Bone marrow (tissue), 2 donors: ENCODE data around the gene COL18A1.

ENCODE experiments used
- DNase-seq, 2 donors: peaks; one replicate each; lab custom pipeline; 2025; lab: John Stamatoyannopoulos, UW

The COL18A1 gene

DNA sequence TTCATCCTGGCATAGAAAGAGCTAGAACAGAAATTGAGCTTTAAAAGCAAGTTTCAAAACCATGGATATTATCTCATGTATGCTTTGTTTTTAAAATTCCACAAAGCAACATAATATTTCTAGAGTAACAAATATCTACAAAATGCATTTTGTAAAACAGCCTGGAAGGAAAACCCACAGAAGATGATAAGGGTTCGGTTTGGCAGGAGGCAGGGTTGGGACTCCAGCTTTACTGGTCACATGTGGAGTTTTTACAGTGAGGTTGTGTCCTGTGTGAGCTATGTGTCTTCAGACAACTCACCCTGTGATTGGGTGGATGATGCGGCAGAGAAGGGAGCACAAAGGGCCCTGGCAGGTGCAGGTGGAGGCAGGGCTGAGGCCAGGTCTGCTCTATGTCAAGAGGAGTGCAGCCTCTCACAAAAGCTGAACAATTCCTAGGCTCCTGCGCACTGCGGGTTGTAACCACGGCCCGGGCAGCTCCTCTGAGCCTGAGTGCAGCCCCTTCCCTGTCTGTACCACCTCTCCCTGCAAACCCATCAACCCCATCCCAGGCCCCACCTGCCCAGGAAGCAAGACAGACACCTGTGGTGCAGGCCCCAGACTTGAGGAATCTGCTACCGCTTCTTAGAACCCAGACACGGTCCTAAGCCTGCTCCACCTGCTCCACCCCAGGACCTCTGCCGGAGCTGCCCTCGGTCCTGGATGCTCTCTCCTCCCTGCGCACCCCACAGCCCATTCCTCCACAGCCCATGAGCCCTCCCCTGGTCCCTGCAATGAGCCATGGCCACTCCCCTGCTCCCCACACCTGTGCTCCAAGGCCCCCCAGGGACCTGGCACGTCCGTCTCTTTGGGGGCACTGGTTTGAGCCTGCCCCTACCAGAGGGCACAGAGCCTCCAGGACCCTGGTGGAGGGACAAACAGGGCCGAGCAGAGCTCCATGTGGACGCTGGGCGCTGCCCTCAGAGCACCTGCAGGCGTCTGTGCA is 2.8 kb upstream of the COL18A1 start:
- no peak for DNase-seq

DNA sequence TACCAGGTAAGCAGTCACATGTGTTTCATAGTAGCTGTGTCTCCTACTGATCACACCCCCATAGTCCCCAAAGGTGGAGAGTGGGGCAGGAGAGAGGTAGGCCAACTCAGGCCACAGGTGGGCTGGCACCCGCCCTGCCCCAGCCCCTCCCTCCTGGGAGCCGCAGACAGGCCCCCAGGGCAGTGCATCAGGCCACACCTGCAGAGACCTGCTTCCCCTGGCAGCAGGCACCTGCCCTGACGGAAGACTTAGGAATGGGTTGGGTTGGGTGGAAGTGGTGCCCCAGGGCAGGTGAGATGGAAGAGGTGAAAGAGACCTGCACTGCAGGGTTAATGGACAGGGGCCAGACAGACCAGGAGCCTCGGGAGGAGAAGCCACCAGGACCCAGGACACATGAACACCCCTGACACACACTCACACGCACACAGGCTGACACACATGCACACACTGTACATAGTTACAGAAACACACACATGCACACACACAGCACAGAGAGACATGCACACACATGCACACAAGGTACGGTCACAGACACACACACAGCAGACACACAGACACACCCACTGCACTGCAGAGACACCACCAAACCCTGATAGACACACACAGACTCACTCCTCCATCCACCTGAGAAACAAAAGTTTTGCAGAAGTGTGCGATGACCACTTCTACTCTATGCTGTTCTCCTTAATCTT is 1.7 kb upstream of the COL18A1 start:
- no peak for DNase-seq

- no peak for DNase-seq
Observed at GRCh38 chr21:45403825-45404729, 888 bp upstream of the COL18A1 start.

DNA sequence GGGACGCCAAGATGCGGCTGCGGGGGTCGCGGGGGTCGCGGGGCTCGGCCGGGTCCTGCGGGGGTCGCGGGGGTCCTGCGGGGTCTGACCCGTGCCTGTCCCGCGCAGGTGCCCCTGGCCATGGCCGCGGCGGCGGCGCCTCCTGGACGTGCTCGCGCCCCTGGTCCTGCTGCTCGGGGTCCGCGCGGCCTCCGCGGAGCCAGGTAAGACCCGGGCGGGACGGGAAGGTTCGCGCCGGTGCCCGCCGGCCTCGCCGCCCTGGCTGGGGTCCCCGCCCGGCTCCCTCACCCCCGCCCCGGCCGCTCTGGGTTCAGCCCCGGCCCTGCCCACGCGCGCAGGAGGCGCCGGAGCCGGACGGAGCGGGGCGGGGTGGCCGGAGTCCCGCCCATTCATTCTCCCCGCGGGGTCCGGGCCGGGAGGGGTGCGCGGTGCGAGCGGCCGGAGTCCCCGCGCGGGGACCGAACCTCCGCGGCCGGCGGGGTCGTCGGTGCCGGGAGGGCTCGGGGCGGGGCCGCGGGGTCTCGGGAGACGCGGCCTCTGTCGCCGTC is 380 bp downstream of the COL18A1 start:
- no peak for DNase-seq

GRCh38 chr21:45405819-45406762 is 1.1 kb downstream of the COL18A1 start:
- no peak for DNase-seq

DNA sequence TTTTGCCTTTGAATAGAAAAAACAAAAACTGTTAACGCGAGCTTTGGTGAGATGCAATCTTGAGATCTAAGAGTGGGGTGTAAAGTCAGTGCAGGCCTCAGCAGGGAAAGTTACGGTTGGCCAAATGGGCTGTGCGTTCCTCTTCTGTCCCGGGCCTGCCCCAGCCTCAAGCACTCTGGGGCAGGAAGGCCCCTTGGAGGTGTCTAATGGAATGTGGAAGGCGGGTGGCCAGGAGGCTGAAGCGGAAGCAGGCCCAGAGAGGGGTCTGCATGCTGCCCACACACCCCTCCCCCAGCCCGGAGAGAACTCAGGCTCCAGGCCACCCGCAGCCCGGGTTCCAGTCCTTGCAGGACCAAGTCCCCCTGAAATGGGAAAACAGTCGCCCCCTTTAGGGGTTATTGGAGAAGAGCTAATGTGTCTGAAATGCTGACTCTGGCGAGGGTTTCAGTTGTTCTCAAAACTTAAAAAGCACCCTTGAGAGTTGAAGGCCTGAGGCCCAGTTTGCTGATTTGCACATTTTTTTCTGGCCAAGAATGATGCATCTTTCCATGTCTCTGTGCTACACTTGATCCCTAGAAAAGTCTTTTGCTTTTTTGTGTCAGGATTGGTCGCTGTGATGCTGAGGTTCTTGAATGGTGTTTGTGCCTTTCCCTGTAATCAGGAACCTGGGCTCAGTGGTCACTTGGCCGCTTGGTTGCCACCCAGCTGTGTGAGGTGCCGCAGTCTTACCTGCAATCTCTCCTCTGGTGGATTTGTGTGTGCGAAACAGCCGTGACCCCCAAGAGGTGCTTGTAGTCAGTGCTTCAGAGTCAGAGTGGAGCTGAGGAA is 2.0 kb downstream of the COL18A1 start:
- no peak for DNase-seq

DNA sequence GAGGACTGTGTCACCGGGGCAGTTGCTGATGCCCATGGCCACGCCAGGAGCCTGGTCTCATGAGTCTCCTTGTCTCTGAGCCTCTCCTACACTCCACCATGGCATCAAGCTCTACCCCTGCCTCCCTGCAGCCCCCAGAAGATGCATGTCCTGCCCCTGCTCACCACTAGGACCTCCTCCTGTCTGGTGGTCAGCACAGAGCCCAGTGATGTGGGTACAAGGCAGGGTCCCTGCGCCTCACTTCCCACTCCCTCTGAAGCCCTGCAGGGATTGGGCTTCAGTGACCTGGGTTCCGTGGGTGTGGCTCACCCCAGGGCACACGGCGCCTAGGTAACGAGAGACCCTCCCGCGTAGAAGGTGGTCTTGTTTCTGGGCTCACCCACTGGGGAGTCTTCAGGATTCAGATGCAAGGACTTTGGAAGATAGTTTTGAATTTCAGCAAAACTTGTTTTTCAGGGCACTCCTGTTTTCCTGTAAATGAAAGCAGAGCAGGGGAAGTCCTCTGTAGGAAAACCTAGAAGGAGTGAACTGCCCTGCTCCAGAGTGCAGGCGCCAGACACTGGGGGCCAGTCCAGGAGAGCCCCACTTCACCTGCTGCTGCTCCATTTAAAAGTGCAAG is 2.8 kb downstream of the COL18A1 start:
- DNase-seq, result no peak

- DNase-seq, result no peak
Observed at GRCh38 chr21:45408271-45408791, 3.4 kb downstream of the COL18A1 start.

DNA sequence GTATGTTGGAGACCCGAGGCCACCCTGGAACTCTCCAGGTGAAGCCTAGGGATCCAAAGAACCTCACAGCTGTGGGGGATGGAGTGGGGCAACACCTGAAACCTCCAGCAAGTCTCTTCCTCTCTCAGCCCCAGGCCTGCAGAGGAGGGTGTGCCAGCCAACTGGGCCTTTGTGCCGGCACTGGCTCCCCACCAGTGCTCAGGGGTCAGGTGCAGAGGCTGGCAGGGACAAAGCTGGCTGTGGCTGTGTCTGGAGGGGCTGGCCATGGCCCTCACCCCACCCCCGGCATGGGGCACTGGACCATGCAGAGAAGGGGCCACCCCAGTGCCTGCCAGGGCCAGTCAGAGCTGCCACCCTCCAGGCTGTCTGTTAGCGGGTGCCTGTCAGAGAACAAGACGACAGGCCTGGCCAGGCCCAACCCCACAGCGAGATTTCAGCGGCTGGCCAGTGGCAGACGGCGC is 3.9 kb downstream of the COL18A1 start:
- no peak for DNase-seq

- DNase-seq, result no peak
Observed at GRCh38 chr21:45409466-45410150, 4.6 kb downstream of the COL18A1 start.

GRCh38 chr21:45410151-45410864 is 5.3 kb downstream of the COL18A1 start:
- DNase-seq, result no peak

GRCh38 chr21:45410865-45411809 is 6.2 kb downstream of the COL18A1 start:
- DNase-seq, result no peak

DNA sequence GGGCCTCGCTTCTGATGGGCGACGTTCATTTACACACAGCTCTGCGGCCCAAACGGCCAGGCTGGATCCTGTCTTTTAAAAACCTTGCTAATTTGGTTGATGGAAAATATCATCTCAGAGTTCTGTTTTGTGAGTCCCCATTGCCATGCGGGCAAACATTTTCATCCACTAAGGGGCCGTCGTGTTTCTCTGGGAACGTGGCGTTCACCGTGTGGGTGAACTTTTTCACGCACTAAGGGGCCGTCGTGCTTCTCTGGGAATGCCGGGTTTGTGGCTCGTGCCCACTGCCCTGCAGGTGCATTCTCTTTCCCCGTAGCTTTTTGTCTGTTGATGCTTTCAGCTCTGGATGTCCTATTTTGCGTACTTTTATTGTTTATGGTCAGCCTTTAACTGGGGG is 6.8 kb downstream of the COL18A1 start:
- DNase-seq, result no peak

GRCh38 chr21:45412491-45412890 is 7.5 kb downstream of the COL18A1 start:
- DNase-seq, result no peak

DNA sequence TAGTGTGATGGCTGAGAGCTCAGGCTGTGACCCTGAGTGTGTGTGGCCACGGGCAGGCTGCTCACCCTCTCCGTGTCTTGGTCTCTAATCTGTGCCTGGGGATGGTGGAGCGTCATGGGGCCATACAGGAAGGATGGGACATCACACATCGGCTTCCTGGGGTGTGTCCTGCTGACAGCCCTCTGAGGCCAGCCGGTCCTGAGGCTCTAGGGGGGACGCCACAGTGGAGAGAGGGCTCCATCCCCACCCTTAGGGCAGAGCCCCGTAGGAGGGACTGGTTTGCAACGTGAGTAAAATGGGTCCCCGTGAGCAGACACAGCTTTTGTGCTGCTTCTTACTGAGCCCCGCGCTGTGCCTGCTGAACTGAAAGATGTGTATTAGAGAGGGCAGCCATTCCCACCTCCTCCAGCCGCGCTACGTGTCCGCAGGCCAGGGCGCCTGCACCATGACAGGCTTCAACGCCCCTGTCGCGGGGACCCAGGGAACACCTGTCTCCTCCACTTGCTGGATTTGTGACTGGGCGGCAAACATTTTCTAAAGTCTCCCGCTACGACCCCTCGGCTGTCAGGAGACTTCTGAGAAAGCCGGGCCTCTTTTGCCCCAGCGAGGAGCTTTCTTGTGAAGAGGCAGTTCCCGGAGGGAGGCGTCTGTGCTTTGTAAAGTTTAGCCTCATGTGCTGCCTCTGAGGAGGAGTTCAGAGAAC is 8.1 kb downstream of the COL18A1 start:
- DNase-seq, result no peak

DNA sequence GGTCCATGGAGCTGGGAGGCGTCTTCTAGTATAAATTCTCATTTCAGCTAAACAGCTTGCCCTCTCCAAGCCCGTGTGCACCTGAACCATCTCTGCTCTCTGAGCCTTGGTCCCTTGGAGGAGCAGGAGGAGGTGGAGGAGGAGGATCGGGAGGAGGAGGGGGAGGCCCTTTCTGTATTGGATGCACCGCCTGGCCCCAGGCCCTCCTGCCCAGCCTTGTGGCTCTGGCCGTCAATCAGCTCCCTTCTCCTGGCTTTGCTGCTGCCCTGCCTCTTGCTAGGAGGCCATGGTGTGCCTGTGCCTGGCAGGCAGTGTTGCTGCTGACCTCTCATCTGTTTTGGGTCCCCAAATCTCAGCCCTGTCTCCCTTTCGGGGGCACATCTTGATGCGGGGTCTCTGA is 9.0 kb downstream of the COL18A1 start:
- DNase-seq, result no peak
